HG03520 (cell line): ENCODE results near the gene MAB21L3.
A peak's percentile ranks its signal among the peaks of the same experiment; 100 is the strongest.

Source experiments
- ATAC-seq: cut with Tn5 transposase; IDR thresholded peaks from one replicate; pipeline ENCODE4 v1.9.1; 2021; ENCODE audit warnings: mild to moderate bottlenecking, moderate library complexity; ENCODE audit not compliant: unreplicated experiment

MAB21L3 gene

GRCh38 chr1:116110567-116111523 lies at the start of gene MAB21L3:
Gene MAB21L3, plus strand, starts transcription at chr1:116111399. Its CDS starts 1,217 bp downstream, at chr1:116112616.
- peak; percentile 49 for ATAC-seq

- no peak for ATAC-seq
Measured at GRCh38 chr1:116062201-116062600, 49.0 kb upstream of the MAB21L3 start.

- ATAC-seq, result no peak
Measured at GRCh38 chr1:116064616-116065015, 46.6 kb upstream of the MAB21L3 start.

- ATAC-seq, result no peak
Measured at GRCh38 chr1:116066868-116067565, 44.2 kb upstream of the MAB21L3 start.

- ATAC-seq, result no peak
Measured at GRCh38 chr1:116067566-116067890, 43.7 kb upstream of the MAB21L3 start.

- ATAC-seq, result no peak
Measured at GRCh38 chr1:116075575-116075974, 35.6 kb upstream of the MAB21L3 start.

GRCh38 chr1:116075990-116076389 lies 35.2 kb upstream of the MAB21L3 start:
- ATAC-seq, result no peak

- no peak for ATAC-seq
Measured at GRCh38 chr1:116076831-116077230, 34.4 kb upstream of the MAB21L3 start.

- no peak for ATAC-seq
Measured at GRCh38 chr1:116078699-116079223, 32.4 kb upstream of the MAB21L3 start.

GRCh38 chr1:116087628-116088027 lies 23.6 kb upstream of the MAB21L3 start:
- no peak for ATAC-seq

GRCh38 chr1:116089870-116090269 lies 21.3 kb upstream of the MAB21L3 start:
- ATAC-seq, result no peak

GRCh38 chr1:116091083-116091482 lies 20.1 kb upstream of the MAB21L3 start:
- no peak for ATAC-seq

- ATAC-seq, result no peak
Measured at GRCh38 chr1:116092752-116093489, 18.3 kb upstream of the MAB21L3 start.

GRCh38 chr1:116095027-116095426 lies 16.2 kb upstream of the MAB21L3 start:
- no peak for ATAC-seq

- ATAC-seq, result no peak
Measured at GRCh38 chr1:116096013-116096618, 15.1 kb upstream of the MAB21L3 start.

- ATAC-seq, result no peak
Measured at GRCh38 chr1:116097626-116098025, 13.6 kb upstream of the MAB21L3 start.

GRCh38 chr1:116099379-116099778 lies 11.8 kb upstream of the MAB21L3 start:
- ATAC-seq, result no peak

GRCh38 chr1:116099919-116100318 lies 11.3 kb upstream of the MAB21L3 start:
- ATAC-seq, result no peak

- no peak for ATAC-seq
Measured at GRCh38 chr1:116104667-116105066, 6.5 kb upstream of the MAB21L3 start.

GRCh38 chr1:116105996-116106395 lies 5.2 kb upstream of the MAB21L3 start:
- ATAC-seq, result no peak

- ATAC-seq, result no peak
Measured at GRCh38 chr1:116106646-116107045, 4.6 kb upstream of the MAB21L3 start.
